Measurements from ENCODE around the gene ALMS1. TPM values are rescaled to one million over a fixed set of nuclear protein-coding genes. Genes with fewer than 3 reads are reported as not detected.
"Not testable (repeated sequence)": the region's sequence is repeated elsewhere in the genome, so short reads cannot be mapped to it uniquely, and the experiment has no call there.

The ALMS1 gene
- total RNA-seq, 1 experiment from 2014 or later, result 14.3 TPM

GRCh38 chr2:73566288-73566878, 180.7 kb downstream of the ALMS1 start:
- in situ Hi-C loops (cut with HindIII; ENCODE audit: low pct_unique_long_range_greater_than_20kb, low sequenced_read_pairs), result no loop called here
- no peak for DNase-seq (ENCODE audit: low read depth, low spot score)

- in situ Hi-C loops (cut with HindIII; ENCODE audit: low pct_unique_long_range_greater_than_20kb, low sequenced_read_pairs), result no loop called here
- DNase-seq (ENCODE audit: low read depth, low spot score), result no peak
Measured at GRCh38 chr2:73575261-73575660, 189.6 kb downstream of the ALMS1 start.

DNA sequence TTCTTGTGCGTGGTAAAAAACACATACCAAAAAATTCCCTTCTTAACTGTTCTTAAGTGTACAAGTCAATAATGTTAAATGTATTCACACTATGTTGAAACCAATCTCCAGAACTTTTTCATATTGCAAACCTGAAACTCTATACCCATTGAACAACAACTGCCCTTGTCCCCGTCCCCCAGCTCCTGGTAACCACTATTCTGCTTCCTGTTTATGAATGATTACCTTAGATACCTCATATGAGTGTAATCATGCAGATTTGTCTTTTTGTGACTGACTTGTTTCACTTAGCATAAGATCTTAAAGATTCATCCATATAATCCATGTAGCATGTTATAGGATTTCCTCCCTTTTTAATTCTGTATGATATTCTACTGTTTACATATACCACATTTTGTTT, 196.7 kb downstream of the ALMS1 start:
- in situ Hi-C loops (cut with HindIII; ENCODE audit: low pct_unique_long_range_greater_than_20kb, low sequenced_read_pairs), result no loop called here
- no peak for DNase-seq (ENCODE audit: low read depth, low spot score)

DNA sequence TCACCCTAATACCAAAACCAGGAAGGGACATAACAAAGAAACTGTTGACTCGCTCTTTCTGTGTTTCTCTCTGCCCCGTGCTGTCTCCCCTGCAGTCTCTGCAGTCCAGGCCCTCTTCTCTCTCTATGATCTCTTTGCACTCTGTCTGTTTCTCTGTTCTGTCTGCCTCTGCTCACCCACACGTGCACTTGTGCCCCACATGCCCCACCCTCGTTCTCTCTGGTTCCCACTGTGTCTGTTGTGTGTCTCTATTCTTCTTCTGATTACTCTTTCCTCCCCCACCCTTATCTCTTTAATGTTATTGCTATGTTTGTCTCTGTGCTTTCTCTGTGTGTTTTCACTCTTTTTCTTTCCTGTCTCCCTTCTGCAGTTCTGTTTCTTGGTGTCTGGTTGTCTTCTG, 202.5 kb downstream of the ALMS1 start:
- DNase-seq (ENCODE audit: low read depth, low spot score), result peak; percentile 31
- in situ Hi-C loops (cut with HindIII; ENCODE audit: low pct_unique_long_range_greater_than_20kb, low sequenced_read_pairs), result no loop called here

- in situ Hi-C loops (cut with HindIII; ENCODE audit: low pct_unique_long_range_greater_than_20kb, low sequenced_read_pairs), result no loop called here
- DNase-seq (ENCODE audit: low read depth, low spot score), result peak; percentile 86
Measured at GRCh38 chr2:73593680-73594079, 208.0 kb downstream of the ALMS1 start.

GRCh38 chr2:73594251-73594650, 208.6 kb downstream of the ALMS1 start:
- DNase-seq (ENCODE audit: low read depth, low spot score), result no peak
- in situ Hi-C loops (cut with HindIII; ENCODE audit: low pct_unique_long_range_greater_than_20kb, low sequenced_read_pairs), result no loop called here

GRCh38 chr2:73601780-73602179, 216.1 kb downstream of the ALMS1 start:
- DNase-seq (ENCODE audit: low read depth, low spot score), result no peak
- in situ Hi-C loops (cut with HindIII; ENCODE audit: low pct_unique_long_range_greater_than_20kb, low sequenced_read_pairs), result no loop called here

DNA sequence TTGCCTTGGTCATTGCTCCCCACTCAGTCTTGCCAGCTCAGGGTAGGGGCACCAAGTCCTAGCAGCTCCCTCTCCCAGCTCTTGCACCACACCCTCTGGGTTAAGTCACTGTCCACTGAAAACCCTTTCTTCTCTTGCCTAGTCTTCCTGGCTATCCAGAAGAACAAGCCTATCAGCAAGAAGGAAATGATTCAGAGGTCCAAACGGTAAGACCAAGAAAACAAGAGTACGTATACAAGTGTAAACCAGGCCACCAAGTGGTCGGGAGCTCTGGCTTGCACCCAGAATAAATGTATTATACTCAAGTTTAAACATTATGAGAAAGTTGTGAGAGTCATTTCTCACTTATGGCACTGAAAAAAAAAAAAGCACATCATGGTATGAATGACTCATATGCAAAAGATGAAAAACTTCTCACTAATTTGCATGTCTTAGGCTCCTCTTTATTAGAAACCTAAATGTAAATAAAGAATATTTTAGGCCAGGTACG, 217.5 kb downstream of the ALMS1 start:
- DNase-seq (ENCODE audit: low read depth, low spot score); in situ Hi-C loops (cut with HindIII; ENCODE audit: low pct_unique_long_range_greater_than_20kb, low sequenced_read_pairs): not testable (repeated sequence)

- in situ Hi-C loops (cut with HindIII; ENCODE audit: low pct_unique_long_range_greater_than_20kb, low sequenced_read_pairs), result not testable (repeated sequence)
Measured at GRCh38 chr2:73604589-73604988, 219.0 kb downstream of the ALMS1 start.

DNA sequence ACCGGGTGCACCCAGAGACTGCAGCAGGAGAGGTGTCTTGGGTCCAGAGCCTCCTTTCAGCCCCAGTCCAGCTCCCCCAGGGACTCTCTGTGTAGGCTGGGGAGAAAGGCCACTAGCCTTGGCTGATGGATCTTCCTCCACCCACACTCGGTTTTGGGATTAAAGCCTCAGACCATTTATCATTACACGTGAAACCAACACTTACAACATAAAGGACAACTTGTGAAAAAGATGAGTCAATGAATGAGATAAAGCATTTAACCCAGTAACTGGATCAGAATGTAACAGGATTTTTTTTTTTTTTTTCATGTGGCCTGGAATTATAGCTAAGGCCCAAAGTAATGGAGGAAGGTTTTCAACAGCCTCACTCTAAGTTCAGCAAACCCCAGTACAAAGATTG, 224.5 kb downstream of the ALMS1 start:
- in situ Hi-C loops (cut with HindIII; ENCODE audit: low pct_unique_long_range_greater_than_20kb, low sequenced_read_pairs), result no loop called here
- DNase-seq (ENCODE audit: low read depth, low spot score), result no peak

More at GRCh38 chr2:73604589-73604988, 219.0 kb downstream of the ALMS1 start:
- not testable (repeated sequence) for DNase-seq (ENCODE audit: low read depth, low spot score)

GRCh38 chr2:73611193-73611592, 225.6 kb downstream of the ALMS1 start:
- DNase-seq (ENCODE audit: low read depth, low spot score), result no peak
- in situ Hi-C loops (cut with HindIII; ENCODE audit: low pct_unique_long_range_greater_than_20kb, low sequenced_read_pairs), result no loop called here

GRCh38 chr2:73611867-73612266, 226.2 kb downstream of the ALMS1 start:
- in situ Hi-C loops (cut with HindIII; ENCODE audit: low pct_unique_long_range_greater_than_20kb, low sequenced_read_pairs), result no loop called here
- no peak for DNase-seq (ENCODE audit: low read depth, low spot score)

DNA sequence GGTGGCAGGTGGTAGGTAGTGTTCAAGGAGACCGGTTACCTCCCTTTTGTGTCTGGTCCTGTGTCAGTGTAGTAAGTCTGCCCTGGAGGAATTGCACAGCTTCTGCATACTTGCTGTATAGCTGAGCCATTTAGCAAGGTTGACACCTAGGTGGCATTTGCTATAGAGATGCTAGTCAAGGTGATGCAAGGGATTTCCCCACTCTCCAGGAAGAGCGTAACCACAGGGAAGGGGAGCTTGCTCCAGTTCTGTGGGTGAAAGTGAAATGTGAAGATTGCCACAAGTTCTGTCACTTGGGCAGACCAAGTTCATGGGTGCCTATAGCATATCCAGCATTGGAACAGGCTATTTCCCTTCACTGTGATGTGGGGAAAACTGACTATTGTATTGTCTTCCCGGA, 228.5 kb downstream of the ALMS1 start:
- DNase-seq (ENCODE audit: low read depth, low spot score), result no peak
- in situ Hi-C loops (cut with HindIII; ENCODE audit: low pct_unique_long_range_greater_than_20kb, low sequenced_read_pairs), result no loop called here

GRCh38 chr2:73614997-73615396, 229.4 kb downstream of the ALMS1 start:
- peak; percentile 34 for DNase-seq (ENCODE audit: low read depth, low spot score)
- in situ Hi-C loops (cut with HindIII; ENCODE audit: low pct_unique_long_range_greater_than_20kb, low sequenced_read_pairs), result no loop called here

DNA sequence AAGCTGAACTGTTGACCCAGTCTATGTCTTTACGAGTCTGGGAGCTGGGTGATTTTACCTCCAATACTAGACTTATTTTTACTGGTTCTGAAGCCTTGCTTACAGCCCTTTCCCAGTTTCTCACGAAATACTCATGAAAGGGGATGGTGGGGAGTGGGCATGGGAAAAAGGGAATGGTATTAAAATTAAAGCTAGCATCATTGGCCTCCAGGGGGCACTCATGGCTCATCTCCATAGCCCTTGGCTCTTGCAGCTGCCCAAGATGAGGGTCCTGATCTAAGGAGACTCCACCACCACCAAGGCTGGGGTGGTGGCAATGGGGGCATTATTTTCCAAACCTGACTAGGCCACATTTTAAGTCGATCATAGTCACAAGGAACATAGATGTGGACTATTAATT, 234.3 kb downstream of the ALMS1 start:
- peak; percentile 56 for DNase-seq (ENCODE audit: low read depth, low spot score)
- in situ Hi-C loops (cut with HindIII; ENCODE audit: low pct_unique_long_range_greater_than_20kb, low sequenced_read_pairs), result not testable (repeated sequence)

DNA sequence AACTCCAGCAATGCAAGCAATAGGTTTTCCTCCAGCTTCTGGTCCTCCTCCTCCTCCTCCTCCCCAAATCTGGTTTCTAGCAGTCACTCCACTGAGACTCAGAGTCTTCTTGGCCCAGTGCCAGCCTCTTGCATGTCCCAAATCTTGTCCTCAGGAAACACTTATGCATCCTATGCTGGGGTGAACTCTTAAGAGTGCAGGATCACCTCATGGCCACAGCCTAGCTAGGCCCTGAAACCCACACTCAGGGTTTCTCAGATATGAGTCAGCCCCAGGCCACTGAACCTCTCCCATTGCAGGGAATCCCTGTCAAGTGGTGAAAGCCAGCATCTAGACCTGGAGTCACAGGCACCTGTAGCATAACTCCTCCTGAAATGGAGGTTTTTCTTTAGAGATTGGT, 238.4 kb downstream of the ALMS1 start:
- in situ Hi-C loops (cut with HindIII; ENCODE audit: low pct_unique_long_range_greater_than_20kb, low sequenced_read_pairs); DNase-seq (ENCODE audit: low read depth, low spot score): not testable (repeated sequence)

GRCh38 chr2:73624625-73625024, 239.0 kb downstream of the ALMS1 start:
- peak; percentile 61 for DNase-seq (ENCODE audit: low read depth, low spot score)
- in situ Hi-C loops (cut with HindIII; ENCODE audit: low pct_unique_long_range_greater_than_20kb, low sequenced_read_pairs), result not testable (repeated sequence)

DNA sequence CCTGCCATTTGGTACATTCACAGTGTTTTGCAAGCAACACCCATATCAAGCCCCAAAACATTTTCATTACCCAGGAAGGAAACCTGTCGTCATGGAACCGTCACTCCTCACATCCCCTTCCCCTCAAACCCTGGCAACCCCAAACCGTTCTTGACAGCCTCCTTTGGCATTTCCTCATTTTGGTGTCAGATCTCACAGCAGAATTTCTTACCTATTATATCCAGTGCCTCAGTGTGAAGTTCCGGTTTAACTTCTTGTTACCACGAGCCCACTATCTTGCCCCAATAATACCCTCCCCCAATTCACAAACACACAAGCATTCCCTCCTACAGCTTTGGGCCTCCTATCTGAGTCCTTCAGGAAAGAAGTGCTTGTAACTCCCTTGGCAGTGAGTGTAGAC, 240.6 kb downstream of the ALMS1 start:
- in situ Hi-C loops (cut with HindIII; ENCODE audit: low pct_unique_long_range_greater_than_20kb, low sequenced_read_pairs); DNase-seq (ENCODE audit: low read depth, low spot score): not testable (repeated sequence)

GRCh38 chr2:73628493-73628892, 242.9 kb downstream of the ALMS1 start:
- in situ Hi-C loops (cut with HindIII; ENCODE audit: low pct_unique_long_range_greater_than_20kb, low sequenced_read_pairs); DNase-seq (ENCODE audit: low read depth, low spot score): not testable (repeated sequence)
